HG02588 (cell line): ENCODE results near the gene FSTL4.
"Not testable (repeated sequence)": the region's sequence is repeated elsewhere in the genome, so short reads cannot be mapped to it uniquely, and the experiment has no call there.

ENCODE experiments used
- ATAC-seq: cut with Tn5 transposase; IDR thresholded peaks from one replicate; pipeline ENCODE4 v1.9.1; 2021; ENCODE audit warnings: mild to moderate bottlenecking, moderate library complexity; ENCODE audit not compliant: unreplicated experiment

Gene FSTL4

DNA sequence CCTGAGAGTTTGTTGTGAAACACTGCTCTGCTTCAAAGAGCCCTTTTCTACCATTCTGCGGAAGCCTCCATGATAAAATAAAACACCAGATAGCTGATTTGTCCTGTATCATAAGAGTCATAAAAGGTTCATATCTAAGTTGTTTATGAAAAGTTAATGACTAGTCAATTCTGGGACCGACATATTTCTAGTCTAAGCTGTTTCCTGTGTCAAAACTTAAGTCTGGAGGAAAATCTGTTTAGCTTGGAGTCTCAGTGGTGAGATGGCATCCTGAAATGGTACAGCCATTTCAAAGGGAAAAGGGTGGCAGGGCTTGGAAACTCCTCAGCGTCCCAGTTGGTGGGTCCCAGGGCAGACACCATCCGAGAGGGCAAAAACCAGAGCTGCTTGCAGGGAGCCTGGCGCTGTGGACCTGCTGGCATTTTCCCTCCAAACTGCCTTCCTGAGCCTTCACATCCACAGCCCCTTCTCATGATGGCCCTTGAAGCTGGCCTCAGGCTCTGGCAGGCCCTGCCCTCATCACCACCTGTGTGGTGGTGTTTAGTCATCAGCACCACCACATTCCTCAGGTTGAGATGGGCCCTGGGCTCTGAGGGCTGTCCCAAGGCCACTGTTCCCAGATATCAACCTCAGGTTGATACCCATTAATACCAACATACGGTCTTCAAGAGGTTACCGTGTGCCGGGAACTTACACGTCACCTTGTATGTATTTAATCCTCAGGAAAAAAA lies 376.5 kb downstream of the FSTL4 start:
- ATAC-seq, result no peak

DNA sequence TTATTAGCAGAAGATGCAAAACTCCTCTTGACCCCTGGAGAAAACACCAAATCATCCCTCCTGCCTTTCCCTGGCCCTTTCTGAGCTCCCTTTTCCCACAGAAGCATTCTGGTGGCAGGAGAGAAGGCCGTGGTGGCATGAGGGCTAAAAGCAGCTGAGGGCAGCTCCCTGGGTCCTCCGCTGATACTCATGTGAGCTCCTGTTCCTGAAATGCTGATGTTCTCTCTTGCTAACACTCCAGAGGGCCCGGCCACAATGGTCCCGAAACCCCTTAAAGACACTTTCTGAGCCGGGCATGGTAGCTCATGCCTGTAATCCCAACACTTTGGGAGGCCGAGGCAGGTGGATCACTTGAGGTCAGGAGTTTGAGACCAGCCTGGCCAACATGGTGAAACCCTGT lies 377.4 kb downstream of the FSTL4 start:
- ATAC-seq, result no peak

DNA sequence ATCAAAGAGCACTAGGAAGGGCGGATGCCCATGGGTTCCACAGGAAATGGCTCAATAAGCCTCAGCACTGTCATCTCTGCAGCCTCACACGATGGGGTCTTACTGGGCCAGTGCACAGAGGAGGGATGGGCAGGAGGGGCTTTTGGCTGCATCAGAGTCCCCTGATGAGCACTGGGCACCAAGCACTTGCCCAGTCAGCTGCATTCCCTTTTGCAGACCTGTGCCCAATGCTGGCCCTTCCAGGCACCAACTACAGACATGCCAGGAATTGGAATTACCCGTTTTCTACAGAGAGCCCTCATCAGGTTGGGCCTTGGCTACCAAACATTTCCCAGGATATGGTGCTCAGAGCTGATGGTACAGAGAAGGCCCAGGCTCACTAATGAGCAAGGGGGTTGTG lies 378.1 kb downstream of the FSTL4 start:
- ATAC-seq, result no peak

DNA sequence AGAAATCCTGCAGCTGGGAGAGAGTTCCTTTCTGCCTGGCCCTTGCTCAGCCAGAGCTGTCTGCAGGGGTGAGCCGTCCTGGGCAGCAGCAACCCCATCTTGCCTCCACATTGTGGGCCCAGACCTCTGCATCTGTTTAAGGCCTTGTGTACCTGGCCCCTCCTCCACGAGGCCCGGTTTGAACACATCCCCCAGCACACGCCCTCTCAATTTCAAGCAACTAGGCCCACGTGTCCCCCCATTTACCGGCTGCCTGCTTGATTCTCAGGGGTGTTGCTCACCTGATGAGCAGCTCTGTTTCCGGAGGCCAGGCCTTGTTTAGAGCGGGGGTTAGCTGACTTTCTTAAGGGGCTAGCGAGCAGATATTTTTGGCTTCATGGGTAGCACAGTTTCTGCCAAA lies 378.7 kb downstream of the FSTL4 start:
- no peak for ATAC-seq

DNA sequence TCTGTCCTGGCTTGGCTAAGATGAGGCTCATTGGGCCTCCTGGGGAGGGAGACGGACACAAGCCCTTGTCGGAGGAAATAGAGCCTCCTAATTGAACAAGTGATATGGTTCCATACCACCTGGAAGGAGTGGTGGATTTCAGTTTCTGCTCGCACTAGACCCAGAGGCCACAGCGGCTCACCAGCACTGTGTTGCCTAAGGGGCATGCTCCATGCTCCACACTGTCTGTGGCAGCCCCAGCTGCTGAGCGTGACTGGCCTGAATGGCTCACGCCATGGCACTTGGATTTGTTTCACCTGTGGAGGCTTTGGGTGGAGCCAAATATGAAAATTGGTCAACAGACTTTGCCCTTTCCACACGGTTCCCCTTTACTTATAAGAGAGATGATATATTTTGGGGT lies 379.4 kb downstream of the FSTL4 start:
- no peak for ATAC-seq

DNA sequence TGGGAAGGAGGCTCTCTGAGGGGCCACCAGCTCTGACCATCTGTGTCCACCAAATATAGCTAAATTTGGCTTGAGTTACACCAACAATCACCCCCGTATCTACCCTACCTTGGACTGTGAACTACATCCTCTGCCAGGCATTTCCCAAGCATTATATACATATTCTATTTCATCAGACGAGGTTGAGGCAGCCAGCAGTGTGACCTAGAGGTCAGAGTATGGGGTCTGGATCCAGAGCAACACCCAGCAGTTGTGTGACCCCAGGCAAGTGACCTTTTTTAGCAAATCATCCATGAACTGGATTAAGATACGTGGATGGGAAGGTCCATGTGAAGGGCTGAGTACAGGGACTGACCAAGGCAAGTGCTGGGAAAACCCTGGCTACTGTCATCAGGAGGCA lies 379.9 kb downstream of the FSTL4 start:
- ATAC-seq, result no peak

DNA sequence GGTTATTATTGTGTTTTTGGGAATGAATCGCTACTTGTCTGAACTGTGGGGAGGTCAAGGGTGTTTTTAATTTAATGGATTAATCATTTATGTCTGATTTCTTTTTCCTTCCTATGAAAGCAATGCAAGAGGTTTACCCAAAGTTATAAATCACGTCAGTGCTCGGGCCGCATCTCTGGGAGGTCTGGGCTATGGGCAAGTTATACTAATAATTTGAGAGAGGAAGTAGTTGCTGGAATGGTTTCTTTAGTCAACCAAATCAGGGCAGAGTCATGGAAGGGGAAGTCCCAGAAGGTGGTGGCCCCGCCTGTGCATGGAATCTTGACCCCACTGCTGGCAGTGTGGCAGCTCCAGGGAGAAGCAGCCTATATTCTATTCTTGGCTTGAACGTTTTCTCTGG lies 380.3 kb downstream of the FSTL4 start:
- ATAC-seq, result no peak

DNA sequence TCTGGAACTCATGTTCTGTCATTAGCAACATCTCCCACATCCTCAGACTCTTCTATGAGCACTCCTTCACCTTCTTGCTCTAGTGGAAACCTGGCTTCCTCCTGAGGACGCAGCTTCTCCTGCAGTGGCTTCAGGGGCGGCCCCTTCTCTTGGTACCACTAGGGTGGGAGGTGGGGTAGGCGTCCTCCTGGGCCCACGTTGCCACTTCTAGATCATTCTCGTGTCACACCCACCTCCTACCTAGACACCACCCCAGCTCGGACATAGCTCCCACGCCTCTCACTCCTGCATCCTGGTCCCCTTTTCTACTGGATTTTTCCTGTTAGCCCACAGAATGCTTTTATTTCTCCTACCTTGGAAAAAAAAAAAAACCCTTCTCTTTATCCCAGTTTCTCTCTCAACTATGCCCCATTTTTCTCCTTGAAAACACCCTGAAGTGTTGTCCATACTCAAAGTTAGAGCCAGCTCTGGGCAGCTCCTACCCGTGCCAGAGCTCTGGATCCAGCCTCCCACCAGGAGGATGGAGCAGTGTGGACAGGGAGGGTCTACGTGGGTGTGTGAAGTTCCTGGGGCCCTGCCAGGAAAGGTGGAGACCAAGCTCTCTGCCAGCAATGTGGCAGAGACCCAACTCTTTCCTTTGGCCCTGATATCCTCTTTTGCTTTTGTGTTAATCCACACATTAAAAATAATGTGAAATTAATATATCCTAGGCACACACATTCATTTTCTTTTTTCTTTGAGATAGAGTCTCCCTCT lies 381.3 kb downstream of the FSTL4 start:
- no peak for ATAC-seq

DNA sequence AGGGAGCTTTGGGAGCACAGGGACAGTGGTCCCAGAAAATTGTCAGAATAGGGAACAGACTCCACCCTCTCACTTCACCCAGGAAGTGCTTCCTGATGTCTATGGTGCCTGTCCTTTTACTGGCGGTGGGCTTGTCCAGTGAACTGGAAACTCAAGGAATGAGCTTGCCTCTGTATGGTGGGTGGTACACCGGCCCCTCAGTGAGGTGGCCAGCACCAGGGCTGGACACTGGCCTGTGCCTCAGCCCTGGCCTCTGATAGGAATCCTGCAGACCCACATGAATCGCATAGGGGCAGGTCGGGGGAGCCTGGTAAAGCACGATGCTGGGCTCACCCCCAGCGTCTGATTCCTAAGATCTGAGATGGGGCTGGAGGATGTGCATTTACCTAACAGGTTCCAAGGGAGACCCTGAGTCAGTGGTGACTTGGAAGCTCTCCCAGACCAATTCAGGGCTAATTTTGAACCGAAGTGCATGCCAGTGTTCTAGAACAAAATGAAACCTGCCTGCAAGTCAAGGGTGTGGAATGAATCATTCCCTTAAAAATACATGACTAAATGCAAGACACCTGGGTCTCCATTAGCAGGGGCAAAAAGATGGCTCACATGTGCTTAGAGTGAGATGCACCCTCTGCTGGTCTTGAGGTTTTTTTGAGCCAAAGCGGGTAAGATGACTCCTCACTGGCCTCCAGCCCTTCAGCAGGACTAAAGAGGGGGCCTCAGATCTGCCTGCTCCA lies 382.2 kb downstream of the FSTL4 start:
- ATAC-seq, result no peak

DNA sequence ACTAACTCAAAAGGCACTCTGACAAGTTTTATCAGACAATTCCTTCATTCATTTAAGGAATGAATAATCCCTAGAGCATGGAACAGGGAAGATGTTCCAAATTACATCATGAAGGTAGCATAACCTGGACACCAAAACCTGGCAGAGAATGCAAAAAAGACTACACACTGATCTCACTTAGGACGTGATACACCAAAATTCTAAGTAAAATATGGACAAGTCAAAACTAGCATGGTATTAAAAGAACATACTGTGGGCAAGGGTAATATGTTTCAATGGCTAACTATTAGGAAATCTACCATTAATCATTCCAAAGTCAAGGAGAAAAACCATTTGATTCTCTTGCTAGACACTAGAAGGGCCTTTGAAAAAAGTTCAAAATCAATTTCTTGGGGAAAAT lies 384.0 kb downstream of the FSTL4 start:
- no peak for ATAC-seq

DNA sequence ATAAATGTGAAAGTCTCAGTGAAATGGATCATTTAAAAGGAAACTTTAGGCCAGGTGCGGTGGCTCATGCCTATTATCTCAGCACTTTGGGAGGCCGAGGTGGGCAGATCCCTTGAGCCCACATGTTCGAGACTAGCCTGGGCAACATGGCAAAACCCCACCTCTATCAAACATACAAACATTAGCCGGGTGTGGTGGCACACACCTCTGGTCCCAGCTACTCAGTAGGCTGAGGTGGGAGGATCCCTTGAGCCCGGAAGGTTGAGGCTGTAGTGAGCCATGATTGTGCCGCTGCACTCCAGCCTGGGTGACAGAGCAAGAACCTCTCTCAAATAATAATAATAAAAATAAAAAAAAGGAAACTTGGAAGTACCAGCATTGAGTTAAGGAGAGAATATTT lies 384.4 kb downstream of the FSTL4 start:
- ATAC-seq, result no peak

DNA sequence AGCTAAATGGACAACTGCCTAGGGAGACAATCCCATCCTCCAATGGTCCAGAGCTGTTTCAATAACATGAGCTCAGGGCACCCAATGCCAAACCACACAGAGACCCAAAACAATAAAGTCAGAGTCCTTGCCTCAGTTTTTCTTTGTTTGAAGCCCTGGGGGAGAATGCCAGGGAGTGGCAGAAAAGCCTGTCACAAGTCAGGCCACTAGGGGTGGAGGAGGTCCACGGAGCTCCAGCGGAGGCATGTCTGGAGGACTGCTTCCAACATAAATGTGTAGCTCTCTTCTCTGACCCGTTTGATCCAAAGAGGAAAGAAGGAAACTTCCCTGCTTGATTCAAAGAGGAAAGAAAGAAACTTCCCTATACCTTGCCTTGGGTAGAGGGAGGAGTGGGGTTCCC lies 385.3 kb downstream of the FSTL4 start:
- no peak for ATAC-seq

DNA sequence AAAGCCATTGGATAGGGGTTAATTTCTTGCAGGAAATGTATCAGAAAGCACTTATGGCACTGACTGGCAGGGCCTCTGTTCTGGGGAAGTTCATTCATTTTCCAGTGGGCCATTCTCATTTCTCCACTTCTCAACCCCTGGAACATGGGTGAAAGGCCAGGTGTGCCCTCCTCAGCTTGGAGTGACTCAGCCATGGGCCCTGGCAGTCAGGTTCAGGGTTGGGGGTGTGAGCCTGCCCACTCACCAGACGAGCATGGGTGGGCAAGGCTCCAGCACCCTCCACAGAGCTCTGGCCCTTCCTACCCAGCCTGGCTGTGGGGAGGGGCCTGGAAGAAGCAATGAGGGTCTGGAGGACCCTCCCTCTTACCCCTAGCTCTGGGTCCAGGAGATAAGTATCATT lies 386.2 kb downstream of the FSTL4 start:
- ATAC-seq, result no peak

DNA sequence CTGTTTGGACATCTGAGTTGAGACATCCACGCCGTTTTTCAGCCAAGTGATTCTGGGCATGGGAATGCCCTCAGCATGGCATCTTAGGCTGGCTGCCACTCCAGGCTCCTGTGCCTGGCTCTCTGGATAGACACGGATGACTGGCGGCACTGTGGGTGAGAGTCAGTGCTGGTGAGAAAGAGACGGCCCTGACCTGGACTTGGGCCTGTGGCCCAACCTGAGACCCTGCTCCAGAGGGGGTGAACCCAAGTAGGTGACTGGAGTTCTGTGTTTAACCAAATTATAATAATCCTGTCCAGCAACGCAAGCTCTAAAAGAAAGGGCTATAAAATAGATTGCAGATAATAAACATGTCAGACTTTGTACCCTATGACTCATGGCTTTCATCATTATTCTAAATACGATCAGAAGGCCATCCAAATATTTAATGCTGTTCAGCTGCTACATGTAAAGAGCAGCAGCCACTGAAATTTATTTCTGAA lies 386.6 kb downstream of the FSTL4 start:
- no peak for ATAC-seq

DNA sequence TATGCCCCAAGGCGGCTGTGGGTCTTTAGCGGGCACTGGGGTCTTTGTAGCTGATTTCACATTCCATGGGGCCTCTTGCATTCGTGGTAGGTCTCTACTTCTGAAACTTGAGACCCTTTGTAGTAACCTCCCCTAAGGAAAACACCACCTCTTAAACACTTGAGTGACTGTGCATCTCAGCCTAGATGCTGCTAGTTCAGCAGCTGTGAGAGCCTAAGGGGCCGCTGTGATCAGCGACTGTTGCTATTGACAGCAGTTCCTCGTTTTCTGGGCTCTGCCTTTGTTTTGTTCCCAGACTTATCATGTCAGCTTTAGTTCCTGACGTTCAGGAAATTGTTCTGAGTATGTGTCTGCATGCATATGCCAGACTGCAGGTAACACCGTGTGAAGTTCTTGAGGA lies 389.4 kb downstream of the FSTL4 start:
- ATAC-seq, result no peak

DNA sequence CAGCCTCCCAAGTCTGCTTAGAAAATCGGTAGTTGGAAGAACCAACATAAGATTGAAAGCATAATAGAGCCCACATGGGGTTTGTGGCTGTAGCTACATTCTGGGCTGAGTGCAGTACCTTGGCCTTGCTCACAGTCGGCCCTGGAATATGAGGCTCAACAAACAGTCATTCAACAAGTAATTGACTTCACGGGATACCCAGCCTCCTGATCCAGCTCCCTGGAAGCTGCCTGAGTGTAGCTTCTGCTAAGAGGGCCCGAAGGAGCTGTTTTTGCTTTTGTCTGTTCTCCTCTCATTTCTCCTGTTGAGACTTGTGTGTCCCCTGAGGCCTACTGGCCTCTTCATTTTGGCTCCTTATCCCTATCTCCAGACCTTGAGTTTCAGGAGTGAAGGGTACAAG lies 389.8 kb downstream of the FSTL4 start:
- ATAC-seq, result no peak

DNA sequence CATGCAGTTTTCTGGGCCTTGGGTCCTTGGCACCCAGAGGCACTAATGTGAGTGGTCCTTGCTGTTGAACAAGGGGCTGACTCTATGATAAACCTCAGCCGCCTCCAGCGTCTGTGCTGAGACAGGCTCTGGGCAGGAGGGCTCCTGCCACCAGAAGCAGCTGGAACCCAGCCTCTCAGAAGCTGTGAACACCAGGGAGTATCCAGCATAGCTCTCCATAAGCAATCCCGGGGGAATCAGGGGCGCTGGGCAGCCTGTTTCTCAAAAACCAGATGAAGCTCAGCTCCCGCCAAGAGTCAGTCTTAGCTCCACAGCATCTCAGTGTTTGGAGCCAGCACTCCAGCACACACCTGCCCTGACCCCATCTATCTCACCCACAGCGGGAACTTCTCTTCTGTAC lies 390.3 kb downstream of the FSTL4 start:
- no peak for ATAC-seq

DNA sequence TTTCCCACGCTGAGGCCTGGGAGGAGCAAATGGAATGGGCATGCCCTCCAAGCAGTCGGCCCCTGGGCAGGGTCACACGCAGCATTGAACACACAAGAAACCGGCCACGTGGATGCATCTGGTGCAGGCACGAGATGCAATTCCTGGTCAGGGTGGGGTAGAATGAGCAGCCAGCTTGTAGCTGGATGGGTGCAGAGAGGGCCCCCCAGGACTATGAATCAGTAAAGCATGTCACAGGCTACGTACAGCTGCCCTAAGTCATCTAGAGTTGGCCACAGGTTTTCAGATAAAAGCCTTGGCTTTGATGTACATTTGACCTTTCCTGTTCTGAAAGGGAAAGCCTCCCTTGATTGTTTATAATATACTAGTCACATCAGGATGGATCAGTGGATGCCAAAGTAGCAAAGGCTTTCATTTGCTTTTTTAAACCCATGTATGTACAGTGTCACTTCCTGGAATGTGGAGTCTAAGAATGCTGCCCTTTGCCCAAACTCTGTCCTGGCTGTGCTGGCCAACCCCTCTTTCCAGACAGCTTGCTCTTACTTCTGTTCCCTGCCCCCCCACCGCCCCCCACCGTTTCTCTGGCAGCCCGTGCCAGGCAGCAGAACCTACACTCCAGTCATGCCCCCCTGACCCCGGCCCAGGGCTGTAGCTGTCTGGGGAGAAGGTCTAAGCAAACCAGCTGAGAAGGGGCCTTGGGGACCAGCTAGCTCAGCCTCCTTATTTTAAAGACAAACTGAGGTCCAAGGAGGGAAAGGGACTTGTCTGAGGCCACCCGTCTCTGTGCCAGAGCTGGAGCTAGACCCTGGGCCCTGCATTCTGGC lies 391.3 kb downstream of the FSTL4 start:
- no peak for ATAC-seq

DNA sequence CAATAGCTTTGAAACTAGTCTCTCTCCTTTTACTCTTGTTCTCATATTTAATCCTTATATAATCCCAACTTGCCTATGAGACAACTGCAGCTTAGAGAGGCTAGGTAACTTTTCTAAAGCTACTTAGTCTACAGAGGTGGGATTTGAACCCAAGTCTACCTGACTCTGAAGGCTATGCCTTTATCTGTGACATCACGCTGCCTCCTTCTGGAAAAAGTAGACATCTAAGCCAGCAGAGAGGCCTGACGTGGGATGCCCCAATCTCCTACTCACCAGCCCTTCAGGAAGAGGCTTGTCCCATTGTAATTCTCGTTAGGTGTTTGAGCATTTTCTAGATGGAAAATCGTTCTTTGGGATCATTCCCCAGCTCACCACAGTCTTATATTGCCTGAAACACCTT lies 393.0 kb downstream of the FSTL4 start:
- no peak for ATAC-seq

DNA sequence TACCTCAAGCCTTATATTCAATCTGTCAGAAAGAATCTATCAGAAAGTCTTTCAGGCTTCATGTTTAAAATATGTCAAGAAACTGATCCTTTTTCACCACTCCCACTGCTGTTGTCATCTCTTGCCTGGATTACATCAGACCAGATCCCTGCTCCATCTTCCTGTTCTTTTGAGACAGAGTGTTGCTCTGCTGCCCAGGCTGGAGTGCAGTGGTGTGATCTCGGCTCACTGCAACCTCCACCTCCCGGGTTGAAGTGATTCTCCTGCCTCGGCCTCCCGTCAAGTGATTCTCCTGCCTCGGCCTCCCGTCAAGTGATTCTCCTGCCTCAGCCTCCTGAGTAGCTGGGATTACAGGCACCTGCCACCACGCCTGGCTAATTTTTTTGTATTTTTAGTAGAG lies 396.2 kb downstream of the FSTL4 start:
- ATAC-seq, result not testable (repeated sequence)
